ENCODE measurements around the gene DENND1A.

DNA sequence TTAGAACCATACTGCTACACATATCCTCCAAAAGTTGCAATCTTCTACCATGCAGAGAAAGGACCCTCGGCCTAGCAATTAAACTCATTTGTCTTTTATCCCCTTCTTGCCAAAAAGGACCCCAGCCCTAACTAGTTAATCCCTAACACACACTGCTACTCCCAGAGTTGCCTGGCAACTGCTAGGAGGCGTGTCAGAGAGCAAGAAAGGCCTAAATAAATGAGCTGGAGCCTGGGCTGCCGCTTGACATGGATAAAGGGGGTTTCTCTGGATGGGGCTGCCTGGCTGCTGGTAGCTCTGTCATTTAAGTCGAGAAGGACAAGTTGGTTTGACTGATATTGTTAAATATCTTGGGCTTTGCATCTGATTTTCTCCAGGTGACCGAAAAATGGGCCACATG lies 379.1 kb downstream of the DENND1A start:
- no peak for TF ChIP-seq POLR2AphosphoS5 (IDR thresholded peaks at IDR 0.05)
- TF ChIP-seq, protein P1, sequence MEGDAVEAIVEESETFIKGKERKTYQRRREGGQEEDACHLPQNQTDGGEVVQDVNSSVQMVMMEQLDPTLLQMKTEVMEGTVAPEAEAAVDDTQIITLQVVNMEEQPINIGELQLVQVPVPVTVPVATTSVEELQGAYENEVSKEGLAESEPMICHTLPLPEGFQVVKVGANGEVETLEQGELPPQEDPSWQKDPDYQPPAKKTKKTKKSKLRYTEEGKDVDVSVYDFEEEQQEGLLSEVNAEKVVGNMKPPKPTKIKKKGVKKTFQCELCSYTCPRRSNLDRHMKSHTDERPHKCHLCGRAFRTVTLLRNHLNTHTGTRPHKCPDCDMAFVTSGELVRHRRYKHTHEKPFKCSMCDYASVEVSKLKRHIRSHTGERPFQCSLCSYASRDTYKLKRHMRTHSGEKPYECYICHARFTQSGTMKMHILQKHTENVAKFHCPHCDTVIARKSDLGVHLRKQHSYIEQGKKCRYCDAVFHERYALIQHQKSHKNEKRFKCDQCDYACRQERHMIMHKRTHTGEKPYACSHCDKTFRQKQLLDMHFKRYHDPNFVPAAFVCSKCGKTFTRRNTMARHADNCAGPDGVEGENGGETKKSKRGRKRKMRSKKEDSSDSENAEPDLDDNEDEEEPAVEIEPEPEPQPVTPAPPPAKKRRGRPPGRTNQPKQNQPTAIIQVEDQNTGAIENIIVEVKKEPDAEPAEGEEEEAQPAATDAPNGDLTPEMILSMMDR (IDR thresholded peaks at IDR 0.05): no peak
